HL-60 (cell line): ENCODE measurements around the gene MFAP5.
"Not testable (repeated sequence)": the region's sequence is repeated elsewhere in the genome, so short reads cannot be mapped to it uniquely, and the experiment has no call there.

ENCODE experiments used
- DNase-seq, 2 experiments: peaks; one replicate each; pipeline ENCODE4 v3.0.0-alpha.2; 2010 to 2020; ENCODE audit warnings: low read depth in 1 of 2, low spot score in 1 of 2
- H3K27ac ChIP-seq: fragments of 250-450 bp; sonication (Bioruptor Pico); replicated peaks from 2 replicates; pipeline ENCODE4 v1.5.1; 2020; ENCODE audit warnings: mild to moderate bottlenecking, moderate library complexity
- H3K27me3 ChIP-seq: fragments of 250-450 bp; sonication (Bioruptor Pico); 2 replicates; pipeline ENCODE4 v1.5.1; 2021; ENCODE audit warnings: mild to moderate bottlenecking, moderate library complexity; ENCODE audit not compliant: insufficient read depth, poor library complexity, severe bottlenecking
- H3K4me3 ChIP-seq: replicated peaks from 2 replicates; pipeline ENCODE4 v1.5.1; 2011; ENCODE audit warnings: mild to moderate bottlenecking, control low read depth, low read length; ENCODE audit not compliant: insufficient read depth
- GABPA ChIP-seq: IDR thresholded peaks from 2 replicates; pipeline ENCODE4 v1.6.1; 2012; ENCODE audit warnings: low read depth
- POLR2AphosphoS5 ChIP-seq: IDR thresholded peaks from 2 replicates; pipeline ENCODE4 v1.6.1; 2012; ENCODE audit warnings: low read depth
- REST ChIP-seq: IDR thresholded peaks from 2 replicates; pipeline ENCODE4 v1.6.1; 2012; ENCODE audit warnings: low read depth; ENCODE audit not compliant: insufficient replicate concordance
- SPI1 ChIP-seq: IDR thresholded peaks from 2 replicates; pipeline ENCODE4 v1.6.1; 2012; ENCODE audit warnings: low read depth, mild to moderate bottlenecking, borderline replicate concordance
- TF ChIP-seq, protein P1 (sequence below): IDR thresholded peaks from one replicate; pipeline ENCODE4 v1.5.1; 2011; ENCODE audit warnings: low read length, control low read depth, inconsistent platforms; ENCODE audit not compliant: insufficient read depth

The MFAP5 gene

GRCh38 chr12:8636581-8636980 is 26.0 kb downstream of the MFAP5 start:
- Histone ChIP-seq H3K4me3 (no peak overlapping the region), H3K27me3 (no peaks in the 10 kb centered on the region), H3K27ac (no peak overlapping the region)
- DNase-seq = no peak
- TF ChIP-seq, protein P1, sequence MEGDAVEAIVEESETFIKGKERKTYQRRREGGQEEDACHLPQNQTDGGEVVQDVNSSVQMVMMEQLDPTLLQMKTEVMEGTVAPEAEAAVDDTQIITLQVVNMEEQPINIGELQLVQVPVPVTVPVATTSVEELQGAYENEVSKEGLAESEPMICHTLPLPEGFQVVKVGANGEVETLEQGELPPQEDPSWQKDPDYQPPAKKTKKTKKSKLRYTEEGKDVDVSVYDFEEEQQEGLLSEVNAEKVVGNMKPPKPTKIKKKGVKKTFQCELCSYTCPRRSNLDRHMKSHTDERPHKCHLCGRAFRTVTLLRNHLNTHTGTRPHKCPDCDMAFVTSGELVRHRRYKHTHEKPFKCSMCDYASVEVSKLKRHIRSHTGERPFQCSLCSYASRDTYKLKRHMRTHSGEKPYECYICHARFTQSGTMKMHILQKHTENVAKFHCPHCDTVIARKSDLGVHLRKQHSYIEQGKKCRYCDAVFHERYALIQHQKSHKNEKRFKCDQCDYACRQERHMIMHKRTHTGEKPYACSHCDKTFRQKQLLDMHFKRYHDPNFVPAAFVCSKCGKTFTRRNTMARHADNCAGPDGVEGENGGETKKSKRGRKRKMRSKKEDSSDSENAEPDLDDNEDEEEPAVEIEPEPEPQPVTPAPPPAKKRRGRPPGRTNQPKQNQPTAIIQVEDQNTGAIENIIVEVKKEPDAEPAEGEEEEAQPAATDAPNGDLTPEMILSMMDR = no peak
- TF ChIP-seq SPI1 (no peak), POLR2AphosphoS5 (no peak), GABPA (no peak), REST (no peak)

DNA sequence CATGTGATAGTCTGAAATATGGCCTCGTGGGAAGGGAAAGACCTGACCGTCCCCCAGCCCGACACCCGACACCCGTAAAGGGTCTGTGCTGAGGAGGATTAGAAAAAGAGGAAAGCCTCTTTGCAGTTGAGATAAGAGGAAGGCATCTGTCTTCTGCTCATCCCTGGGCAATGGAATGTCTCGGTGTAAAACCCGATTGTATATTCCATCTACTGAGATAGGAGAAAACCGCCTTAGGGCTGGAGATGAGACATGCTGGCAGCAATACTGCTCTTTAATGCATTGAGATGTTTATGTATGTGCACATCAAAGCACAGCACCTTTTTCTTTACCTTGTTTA is 26.6 kb downstream of the MFAP5 start:
- DNase-seq, H3K4me3 ChIP-seq, H3K27me3 ChIP-seq, H3K27ac ChIP-seq: not testable (repeated sequence)

GRCh38 chr12:8635342-8636006 is 27.2 kb downstream of the MFAP5 start:
- H3K27ac ChIP-seq, DNase-seq, H3K4me3 ChIP-seq, H3K27me3 ChIP-seq: not testable (repeated sequence)

GRCh38 chr12:8630131-8630530 is 32.5 kb downstream of the MFAP5 start:
- TF ChIP-seq REST (no peak), POLR2AphosphoS5 (no peak)
- no peak for DNase-seq
- Histone ChIP-seq H3K4me3 (no peak overlapping the region), H3K27me3 (no peaks in the 10 kb centered on the region), H3K27ac (no peak overlapping the region)

- no peaks in the 10 kb centered on the region for H3K27me3 ChIP-seq
- TF ChIP-seq, protein P1 = no peak
- TF ChIP-seq GABPA (no peak), POLR2AphosphoS5 (no peak), SPI1 (no peak), REST (no peak)
- no peak overlapping the region for H3K27ac ChIP-seq
- no peak for DNase-seq
- no peak overlapping the region for H3K4me3 ChIP-seq
Measured at GRCh38 chr12:8629486-8630033, 33.1 kb downstream of the MFAP5 start.
